CD4-positive, alpha-beta T cell (primary cell): ENCODE data around the gene PRKG1. TPM values are rescaled to one million over a fixed set of nuclear protein-coding genes. Genes with fewer than 3 reads are reported as not detected.

Source experiments
- ATAC-seq: fragments of 200-7000 bp; cut with Tn5 transposase; one replicate; pipeline ENCODE4 v1.10.0; 2022; ENCODE audit warnings: mild to moderate bottlenecking; ENCODE audit not compliant: poor library complexity
- CTCF ChIA-PET: fragments of 350-600 bp; sonication (Branson Sonifier 250); formaldehyde crosslinking; loops from one replicate; lab custom pipeline; 2021; ENCODE audit warnings: antibody characterized with exemption, inconsistent platforms; lab: Charles Lee
- POLR2A ChIA-PET: fragments of 350-600 bp; sonication (Branson Sonifier 250); formaldehyde crosslinking; loops from one replicate; lab custom pipeline; 2021; ENCODE audit warnings: antibody characterized with exemption, inconsistent platforms; lab: Charles Lee
- DNase-seq, 14 experiments: peaks; one replicate each; pipeline ENCODE4 v3.0.0-alpha.2; 2013 to 2020; ENCODE audit warnings: mixed read lengths in 2 of 14
- H3K27ac ChIP-seq, 2 donors: one replicate each; pipeline versions ENCODE4 v1.5.1 to v1.7.0; 2013; ENCODE audit warnings: low read length in 2 of 2, low read depth in 1 of 2, mild to moderate bottlenecking in 1 of 2
- H3K27me3 ChIP-seq, 2 experiments: 1 replicate in 1 of 2; 2 replicates in 1 of 2; pipeline versions ENCODE4 v1.6.1 to v1.7.0; 2013; ENCODE audit warnings: low read length in 2 of 2, control low read depth in 1 of 2, mild to moderate bottlenecking in 1 of 2, moderate library complexity in 1 of 2; ENCODE audit not compliant: insufficient read depth in 2 of 2, control insufficient read depth in 1 of 2
- H3K36me3 ChIP-seq: one replicate; pipeline ENCODE4 v1.6.1; 2013; ENCODE audit warnings: low read length, control low read depth; ENCODE audit not compliant: insufficient read depth
- H3K4me1 ChIP-seq: one replicate; pipeline ENCODE4 v1.6.1; 2013; ENCODE audit warnings: low read length, control low read depth; ENCODE audit not compliant: insufficient read depth
- H3K4me3 ChIP-seq: one replicate; pipeline ENCODE4 v1.5.1; 2013; ENCODE audit warnings: mild to moderate bottlenecking, low read length, moderate library complexity
- H3K9me3 ChIP-seq, 2 experiments: 1 replicate in 1 of 2; 2 replicates in 1 of 2; pipeline versions ENCODE4 v1.6.1 to v1.7.0; 2013; ENCODE audit warnings: low read length in 2 of 2, mild to moderate bottlenecking in 2 of 2, control low read depth in 1 of 2, moderate library complexity in 1 of 2; ENCODE audit not compliant: control insufficient read depth in 1 of 2, insufficient read depth in 1 of 2
- H3K27ac Mint-ChIP-seq: one replicate; pipeline ENCODE4 v1.8.0; 2020; ENCODE audit warnings: mixed read lengths
- H3K27me3 Mint-ChIP-seq: one replicate; pipeline ENCODE4 v1.8.0; 2021; ENCODE audit warnings: mixed read lengths
- H3K36me3 Mint-ChIP-seq: one replicate; pipeline ENCODE4 v1.8.0; 2021; ENCODE audit warnings: low read depth, mixed read lengths
- H3K4me1 Mint-ChIP-seq: one replicate; pipeline ENCODE4 v1.8.0; 2021; ENCODE audit warnings: low read depth, mixed read lengths
- H3K4me3 Mint-ChIP-seq: one replicate; pipeline ENCODE4 v1.8.0; 2020; ENCODE audit warnings: mild to moderate bottlenecking, mixed read lengths
- H3K9me3 Mint-ChIP-seq: one replicate; pipeline ENCODE4 v1.8.0; 2020; ENCODE audit warnings: mixed read lengths
- intact Hi-C, 2 experiments: fragments of 100-400 bp; cut with DNase I in 1 of 2; cut with micrococcal nuclease in 1 of 2; formaldehyde crosslinking; loops; one replicate each; pipeline versions ENCODE4 v1.15.1 to v1.9.0; 2023 to 2025; cut with DNase I, micrococcal nuclease
- total RNA-seq, 174 experiments: library from RNA in 2 of 174; stranded (reverse) in 2 of 174; gene quantifications; one replicate each; pipeline ENCODE4 v1.2.3 and lab custom pipeline; 2021 to 2026
- TF ChIP-seq, protein P1 (sequence below): fragments of 200-600 bp; IDR thresholded peaks from one replicate; pipeline ENCODE4 v1.8.0; 2022; ENCODE audit warnings: antibody characterized with exemption, mild to moderate bottlenecking

Gene PRKG1
- total RNA-seq, 2 experiments from 2014 or later: 0.31 TPM; not detected in 1

DNA sequence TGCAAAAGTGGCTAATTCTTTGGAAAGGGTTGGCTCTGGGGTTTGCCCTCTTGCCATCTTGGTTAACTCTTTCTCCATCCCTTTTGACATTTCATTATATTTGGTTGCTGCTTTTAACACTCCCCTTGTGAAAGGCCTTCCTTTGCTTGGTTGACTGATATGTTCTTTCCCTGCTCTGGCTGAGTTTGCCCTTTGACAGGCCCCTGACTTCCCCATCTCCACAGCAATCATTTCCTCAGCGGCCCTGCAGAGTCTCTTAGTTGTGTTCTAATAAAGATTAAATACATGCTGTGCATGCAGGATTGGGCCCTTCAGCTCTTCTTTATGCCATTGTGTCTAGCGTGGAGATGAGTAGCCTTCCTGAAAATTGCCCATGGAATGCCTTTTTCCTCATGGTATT lies 709.7 kb downstream of the PRKG1 start:
- H3K4me3 ChIP-seq: no peak overlapping the region
- H3K27ac Mint-ChIP-seq: no peak overlapping the region
- no peaks in the 10 kb centered on the region for H3K36me3 Mint-ChIP-seq
- ATAC-seq (no peak), DNase-seq (no peak)
- H3K9me3 Mint-ChIP-seq: no peaks in the 10 kb centered on the region
- H3K9me3 ChIP-seq: no peaks in the 10 kb centered on the region
- H3K27me3 ChIP-seq: no peaks in the 10 kb centered on the region
- no peak overlapping the region for H3K4me3 Mint-ChIP-seq
- H3K27ac ChIP-seq: no peak overlapping the region
- ChIA-PET CTCF (no interaction called here), POLR2A (no interaction called here)
- H3K4me1 ChIP-seq: no peaks in the 10 kb centered on the region
- H3K27me3 Mint-ChIP-seq: peaks cover 4% of the 10 kb centered on the region
- no peaks in the 10 kb centered on the region for H3K4me1 Mint-ChIP-seq
- H3K36me3 ChIP-seq: no peaks in the 10 kb centered on the region
- intact Hi-C loops: no loop called here
- TF ChIP-seq, protein P1, sequence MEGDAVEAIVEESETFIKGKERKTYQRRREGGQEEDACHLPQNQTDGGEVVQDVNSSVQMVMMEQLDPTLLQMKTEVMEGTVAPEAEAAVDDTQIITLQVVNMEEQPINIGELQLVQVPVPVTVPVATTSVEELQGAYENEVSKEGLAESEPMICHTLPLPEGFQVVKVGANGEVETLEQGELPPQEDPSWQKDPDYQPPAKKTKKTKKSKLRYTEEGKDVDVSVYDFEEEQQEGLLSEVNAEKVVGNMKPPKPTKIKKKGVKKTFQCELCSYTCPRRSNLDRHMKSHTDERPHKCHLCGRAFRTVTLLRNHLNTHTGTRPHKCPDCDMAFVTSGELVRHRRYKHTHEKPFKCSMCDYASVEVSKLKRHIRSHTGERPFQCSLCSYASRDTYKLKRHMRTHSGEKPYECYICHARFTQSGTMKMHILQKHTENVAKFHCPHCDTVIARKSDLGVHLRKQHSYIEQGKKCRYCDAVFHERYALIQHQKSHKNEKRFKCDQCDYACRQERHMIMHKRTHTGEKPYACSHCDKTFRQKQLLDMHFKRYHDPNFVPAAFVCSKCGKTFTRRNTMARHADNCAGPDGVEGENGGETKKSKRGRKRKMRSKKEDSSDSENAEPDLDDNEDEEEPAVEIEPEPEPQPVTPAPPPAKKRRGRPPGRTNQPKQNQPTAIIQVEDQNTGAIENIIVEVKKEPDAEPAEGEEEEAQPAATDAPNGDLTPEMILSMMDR: no peak

DNA sequence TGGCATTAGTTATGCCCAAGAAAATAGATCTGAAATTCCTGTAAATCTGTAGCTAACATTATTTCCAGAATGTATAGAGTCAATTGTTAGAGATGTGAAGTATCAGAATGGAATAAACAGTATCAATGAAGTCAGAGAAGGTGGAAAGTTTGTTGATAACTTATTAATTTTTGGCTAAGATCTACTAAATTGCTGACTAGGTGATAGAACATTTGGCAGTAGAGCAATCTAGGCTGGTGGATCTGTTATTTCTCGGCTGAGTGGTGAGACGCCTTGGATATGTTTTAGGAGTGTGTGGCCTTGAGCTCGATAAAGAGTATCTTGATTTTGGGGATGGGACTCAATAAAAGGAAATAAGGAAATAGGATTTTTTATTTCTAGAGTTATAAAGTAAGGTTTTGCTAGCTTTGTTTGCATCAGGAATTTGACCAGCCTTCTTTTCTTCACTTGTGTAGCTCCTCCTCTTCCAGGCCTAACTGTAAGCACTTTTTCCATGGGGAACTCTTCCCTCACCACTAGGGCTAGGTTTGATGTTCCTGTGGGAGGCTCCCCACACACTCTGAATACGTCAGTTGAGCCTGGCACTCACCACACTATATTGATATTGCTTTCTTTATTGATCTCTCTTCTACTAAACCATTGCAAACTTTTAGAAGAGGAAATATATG lies 711.9 kb downstream of the PRKG1 start:
- Histone ChIP-seq H3K27me3 (no peaks in the 10 kb centered on the region), H3K36me3 (no peaks in the 10 kb centered on the region), H3K4me3 (no peak overlapping the region), H3K9me3 (no peaks in the 10 kb centered on the region), H3K4me1 (no peaks in the 10 kb centered on the region), H3K27ac (no peak overlapping the region)
- no peak overlapping the region for H3K4me3 Mint-ChIP-seq
- DNase-seq (no peak), ATAC-seq (no peak)
- CTCF ChIA-PET: interaction anchor here (1.8 kb wide), 1 partner anchor 12 kb away, joined by 7 read pairs; no protein-coding TSS in a partner anchor
- no peak overlapping the region for H3K27ac Mint-ChIP-seq
- H3K27me3 Mint-ChIP-seq: no peaks in the 10 kb centered on the region
- POLR2A ChIA-PET: no interaction called here
- H3K9me3 Mint-ChIP-seq: no peaks in the 10 kb centered on the region
- intact Hi-C loops: no loop called here
- H3K36me3 Mint-ChIP-seq: no peaks in the 10 kb centered on the region
- H3K4me1 Mint-ChIP-seq: no peaks in the 10 kb centered on the region
- TF ChIP-seq, protein P1: no peak

DNA sequence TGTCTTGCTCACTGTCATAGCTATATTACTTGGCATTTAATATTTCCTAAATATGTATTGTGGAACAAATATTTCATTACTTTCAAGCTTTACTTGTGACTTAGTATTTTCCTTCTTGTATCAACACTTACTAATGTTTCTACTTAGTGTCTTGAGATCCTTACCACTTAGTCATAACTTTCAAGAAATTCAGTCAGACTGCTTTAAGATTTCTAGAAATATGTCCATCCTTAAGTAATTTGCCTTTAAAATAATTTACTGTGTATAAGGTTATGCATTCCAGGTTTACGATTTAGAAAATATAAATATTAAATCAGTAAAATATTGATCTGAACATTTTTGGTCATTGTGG lies 712.4 kb downstream of the PRKG1 start:
- TF ChIP-seq, protein P1: no peak
- CTCF ChIA-PET: interaction anchor here (1.8 kb wide), 1 partner anchor 12 kb away, joined by 7 read pairs; no protein-coding TSS in a partner anchor

More for the DNA sequence above, 712.4 kb downstream of the PRKG1 start:
- Histone ChIP-seq H3K4me1 (no peaks in the 10 kb centered on the region), H3K9me3 (no peaks in the 10 kb centered on the region), H3K36me3 (no peaks in the 10 kb centered on the region), H3K27me3 (no peaks in the 10 kb centered on the region), H3K4me3 (no peak overlapping the region), H3K27ac (no peak overlapping the region)
- Mint-ChIP-seq H3K36me3 (no peaks in the 10 kb centered on the region), H3K4me1 (no peaks in the 10 kb centered on the region), H3K27me3 (no peaks in the 10 kb centered on the region), H3K27ac (no peak overlapping the region), H3K4me3 (no peak overlapping the region), H3K9me3 (peaks cover under 1% of the 10 kb centered on the region)
- POLR2A ChIA-PET: no interaction called here
- ATAC-seq (no peak), DNase-seq (no peak)
- intact Hi-C loops: no loop called here
